Activated T-cell treated with anti-CD3 and anti-CD28 coated beads, Interleukin-2, amount 50 U/mL, for 48 hours (primary cell): ENCODE measurements around the gene HSD3B1.

Experiments used
- DNase-seq, 2 experiments: peaks; one replicate each; pipeline ENCODE4 v3.0.0-alpha.2; 2020

HSD3B1 gene

GRCh38 chr1:119506941-119507340 is at the start of gene HSD3B1:
Gene HSD3B1 (plus strand): TSS chr1:119507210. CDS start chr1:119507477, 267 bp downstream.
- no peak for DNase-seq

GRCh38 chr1:119462964-119463363 is 44.0 kb upstream of the HSD3B1 start:
- no peak for DNase-seq

- DNase-seq, result no peak
Measured at GRCh38 chr1:119463569-119463968, 43.4 kb upstream of the HSD3B1 start.

- DNase-seq, result no peak
Measured at GRCh38 chr1:119466445-119466844, 40.6 kb upstream of the HSD3B1 start.

- DNase-seq, result no peak
Measured at GRCh38 chr1:119467219-119467618, 39.8 kb upstream of the HSD3B1 start.

- DNase-seq, result no peak
Measured at GRCh38 chr1:119467857-119468668, 38.9 kb upstream of the HSD3B1 start.

- DNase-seq, result no peak
Measured at GRCh38 chr1:119469741-119470140, 37.3 kb upstream of the HSD3B1 start.

- DNase-seq, result no peak
Measured at GRCh38 chr1:119470377-119470776, 36.6 kb upstream of the HSD3B1 start.

GRCh38 chr1:119470958-119471357 is 36.1 kb upstream of the HSD3B1 start:
- no peak for DNase-seq

GRCh38 chr1:119471566-119471965 is 35.4 kb upstream of the HSD3B1 start:
- DNase-seq, result no peak

GRCh38 chr1:119472080-119472818 is 34.8 kb upstream of the HSD3B1 start:
- no peak for DNase-seq

- DNase-seq, result no peak
Measured at GRCh38 chr1:119472819-119473175, 34.2 kb upstream of the HSD3B1 start.

- DNase-seq, result peak; percentile 41 to 46
Measured at GRCh38 chr1:119475866-119476439, 31.1 kb upstream of the HSD3B1 start.

GRCh38 chr1:119477710-119478109 is 29.3 kb upstream of the HSD3B1 start:
- DNase-seq, result no peak

- no peak for DNase-seq
Measured at GRCh38 chr1:119480175-119480574, 26.8 kb upstream of the HSD3B1 start.

GRCh38 chr1:119481951-119482350 is 25.1 kb upstream of the HSD3B1 start:
- no peak for DNase-seq

- DNase-seq, result no peak
Measured at GRCh38 chr1:119482517-119483425, 24.2 kb upstream of the HSD3B1 start.

- no peak for DNase-seq
Measured at GRCh38 chr1:119483441-119484200, 23.4 kb upstream of the HSD3B1 start.

- no peak for DNase-seq
Measured at GRCh38 chr1:119485201-119485600, 21.8 kb upstream of the HSD3B1 start.

GRCh38 chr1:119488216-119488615 is 18.8 kb upstream of the HSD3B1 start:
- DNase-seq, result no peak

- no peak for DNase-seq
Measured at GRCh38 chr1:119489201-119489600, 17.8 kb upstream of the HSD3B1 start.

- DNase-seq, result no peak
Measured at GRCh38 chr1:119490925-119491324, 16.1 kb upstream of the HSD3B1 start.
